ENCODE data around the gene C15orf39.

DNA sequence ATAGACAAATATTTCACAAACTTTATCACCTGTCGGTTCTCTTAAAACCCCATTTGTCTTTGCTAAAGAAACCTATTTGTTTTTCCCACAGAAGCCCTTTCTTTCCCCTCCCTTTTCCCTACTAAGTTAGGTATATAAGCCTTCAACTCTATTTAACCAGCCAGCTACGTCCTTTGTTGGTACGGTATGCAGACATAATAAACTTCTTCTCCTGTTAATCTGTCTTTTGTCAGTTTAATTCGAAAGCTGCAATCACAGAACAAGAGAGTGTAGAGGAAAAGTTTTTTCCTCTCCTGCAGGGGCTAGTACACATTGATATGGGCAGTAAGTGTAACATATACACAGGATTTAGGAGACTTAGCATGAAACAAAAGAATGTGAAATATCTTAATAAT, 21.9 kb upstream of the C15orf39 start:
- TF ChIP-seq GABPA (IDR thresholded peaks at IDR 0.05; ENCODE audit: low read depth) (no peak), CTCF (IDR thresholded peaks at IDR 0.05; ENCODE audit: insufficient read depth, low read length) (no peak), POLR2AphosphoS5 (IDR thresholded peaks at IDR 0.05; ENCODE audit: low read depth) (no peak), SPI1 (IDR thresholded peaks at IDR 0.05; ENCODE audit: borderline replicate concordance, low read depth) (no peak)
- TF ChIP-seq, protein P1, sequence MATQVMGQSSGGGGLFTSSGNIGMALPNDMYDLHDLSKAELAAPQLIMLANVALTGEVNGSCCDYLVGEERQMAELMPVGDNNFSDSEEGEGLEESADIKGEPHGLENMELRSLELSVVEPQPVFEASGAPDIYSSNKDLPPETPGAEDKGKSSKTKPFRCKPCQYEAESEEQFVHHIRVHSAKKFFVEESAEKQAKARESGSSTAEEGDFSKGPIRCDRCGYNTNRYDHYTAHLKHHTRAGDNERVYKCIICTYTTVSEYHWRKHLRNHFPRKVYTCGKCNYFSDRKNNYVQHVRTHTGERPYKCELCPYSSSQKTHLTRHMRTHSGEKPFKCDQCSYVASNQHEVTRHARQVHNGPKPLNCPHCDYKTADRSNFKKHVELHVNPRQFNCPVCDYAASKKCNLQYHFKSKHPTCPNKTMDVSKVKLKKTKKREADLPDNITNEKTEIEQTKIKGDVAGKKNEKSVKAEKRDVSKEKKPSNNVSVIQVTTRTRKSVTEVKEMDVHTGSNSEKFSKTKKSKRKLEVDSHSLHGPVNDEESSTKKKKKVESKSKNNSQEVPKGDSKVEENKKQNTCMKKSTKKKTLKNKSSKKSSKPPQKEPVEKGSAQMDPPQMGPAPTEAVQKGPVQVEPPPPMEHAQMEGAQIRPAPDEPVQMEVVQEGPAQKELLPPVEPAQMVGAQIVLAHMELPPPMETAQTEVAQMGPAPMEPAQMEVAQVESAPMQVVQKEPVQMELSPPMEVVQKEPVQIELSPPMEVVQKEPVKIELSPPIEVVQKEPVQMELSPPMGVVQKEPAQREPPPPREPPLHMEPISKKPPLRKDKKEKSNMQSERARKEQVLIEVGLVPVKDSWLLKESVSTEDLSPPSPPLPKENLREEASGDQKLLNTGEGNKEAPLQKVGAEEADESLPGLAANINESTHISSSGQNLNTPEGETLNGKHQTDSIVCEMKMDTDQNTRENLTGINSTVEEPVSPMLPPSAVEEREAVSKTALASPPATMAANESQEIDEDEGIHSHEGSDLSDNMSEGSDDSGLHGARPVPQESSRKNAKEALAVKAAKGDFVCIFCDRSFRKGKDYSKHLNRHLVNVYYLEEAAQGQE (IDR thresholded peaks at IDR 0.05; ENCODE audit: insufficient replicate concordance, low read depth) = no peak

Measured in HL-60 (cell line).